NCI-H82 treated with DMSO at 0.1 percent for 48 hours (cell line): ENCODE data around the gene POLR2F.
"Not testable (repeated sequence)": the region's sequence is repeated elsewhere in the genome, so short reads cannot be mapped to it uniquely, and the experiment has no call there.

ENCODE experiments used
- DNase-seq: peaks from one replicate; lab custom pipeline; 2025; ENCODE audit not compliant: unreplicated experiment; lab: John Stamatoyannopoulos, UW

POLR2F gene

GRCh38 chr22:37952629-37953028, 870 bp upstream of the POLR2F start:
- not testable (repeated sequence) for DNase-seq

- DNase-seq = no peak
These were observed 450 bp upstream of the POLR2F start for GRCh38 chr22:37953062-37953436.

GRCh38 chr22:37954686-37955085, 1.2 kb downstream of the POLR2F start:
- DNase-seq = no peak

- not testable (repeated sequence) for DNase-seq
These were observed 2.4 kb downstream of the POLR2F start for GRCh38 chr22:37955825-37956397.

- no peak for DNase-seq
These were observed 3.7 kb downstream of the POLR2F start for GRCh38 chr22:37957232-37957631.

GRCh38 chr22:37959231-37959825, 5.8 kb downstream of the POLR2F start:
- DNase-seq = no peak

- no peak for DNase-seq
These were observed 7.6 kb downstream of the POLR2F start for GRCh38 chr22:37961062-37961461.

- no peak for DNase-seq
These were observed 12.6 kb downstream of the POLR2F start for GRCh38 chr22:37965940-37966664.

- no peak for DNase-seq
These were observed 13.6 kb downstream of the POLR2F start for GRCh38 chr22:37967147-37967546.

- no peak for DNase-seq
These were observed 14.3 kb downstream of the POLR2F start for GRCh38 chr22:37967637-37968451.

- no peak for DNase-seq
These were observed 15.2 kb downstream of the POLR2F start for GRCh38 chr22:37968452-37969251.

GRCh38 chr22:37970864-37971263, 17.4 kb downstream of the POLR2F start:
- no peak for DNase-seq

GRCh38 chr22:37971475-37972434, 18.3 kb downstream of the POLR2F start:
- no peak for DNase-seq

GRCh38 chr22:37972527-37972926, 19.0 kb downstream of the POLR2F start:
- DNase-seq = no peak

GRCh38 chr22:37973271-37974170, 20.0 kb downstream of the POLR2F start:
- DNase-seq = no peak

- no peak for DNase-seq
These were observed 21.7 kb downstream of the POLR2F start for GRCh38 chr22:37975153-37975552.

GRCh38 chr22:37976022-37976421, 22.5 kb downstream of the POLR2F start:
- not testable (repeated sequence) for DNase-seq

- DNase-seq = no peak
These were observed 23.0 kb downstream of the POLR2F start for GRCh38 chr22:37976547-37976946.

- DNase-seq = no peak
These were observed 26.3 kb downstream of the POLR2F start for GRCh38 chr22:37979782-37980181.
